Adrenal gland (tissue), 5 donors: Measurements from ENCODE around the gene REST.

ENCODE experiments used
- POLR2A ChIP-seq, 2 donors: fragments of 450-650 bp; IDR thresholded peaks; one replicate each; pipeline ENCODE4 v1.6.1; 2017; ENCODE audit warnings: antibody characterized with exemption in 2 of 2, mild to moderate bottlenecking in 2 of 2, moderate library complexity in 1 of 2
- TF ChIP-seq, protein P1 (sequence below), 6 experiments: fragments of 450-650 bp in 4 of 6; fragments of 200-600 bp in 2 of 6; sonication (generic) in 1 of 6; IDR thresholded peaks; 1 replicate in 5 of 6; 2 replicates in 1 of 6; pipeline versions ENCODE4 v1.5.1 to v1.8.0; 2016 to 2021; ENCODE audit warnings: antibody characterized with exemption in 6 of 6, mild to moderate bottlenecking in 2 of 6, moderate library complexity in 1 of 6
- donor health status: DM: no; HTN: no; CAD: no.

DNA sequence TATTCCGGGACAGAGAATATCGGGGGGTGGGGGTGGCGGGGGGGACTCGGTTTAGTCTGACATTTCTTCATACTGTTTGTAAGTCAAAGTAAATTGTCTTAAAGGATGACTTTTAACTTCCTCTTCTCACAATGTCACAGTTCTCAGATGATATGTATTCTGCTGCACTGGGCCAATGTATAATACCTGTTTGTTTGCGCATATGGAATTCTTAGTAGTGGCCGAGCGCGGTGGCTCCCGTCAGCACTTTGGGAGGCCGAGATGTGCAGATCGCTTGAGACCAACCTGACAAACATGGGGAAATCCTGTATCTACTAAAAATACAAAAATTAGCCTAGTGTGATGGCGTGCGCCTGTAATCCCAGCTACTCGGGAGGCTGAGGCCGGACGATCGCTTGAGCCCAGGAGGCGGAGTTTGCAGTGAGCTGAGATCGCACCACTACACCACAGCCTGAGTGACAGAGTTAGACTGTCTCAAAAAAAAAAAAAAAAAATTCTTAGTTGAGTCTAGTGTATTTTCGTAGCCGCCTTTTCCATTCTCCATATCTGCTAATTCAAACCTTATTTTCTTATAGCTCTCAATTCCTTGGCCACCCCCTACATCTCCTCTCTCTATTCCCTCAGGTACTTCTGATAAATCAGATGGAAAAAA lies 71.8 kb downstream of the REST start:
- TF ChIP-seq, protein P1, sequence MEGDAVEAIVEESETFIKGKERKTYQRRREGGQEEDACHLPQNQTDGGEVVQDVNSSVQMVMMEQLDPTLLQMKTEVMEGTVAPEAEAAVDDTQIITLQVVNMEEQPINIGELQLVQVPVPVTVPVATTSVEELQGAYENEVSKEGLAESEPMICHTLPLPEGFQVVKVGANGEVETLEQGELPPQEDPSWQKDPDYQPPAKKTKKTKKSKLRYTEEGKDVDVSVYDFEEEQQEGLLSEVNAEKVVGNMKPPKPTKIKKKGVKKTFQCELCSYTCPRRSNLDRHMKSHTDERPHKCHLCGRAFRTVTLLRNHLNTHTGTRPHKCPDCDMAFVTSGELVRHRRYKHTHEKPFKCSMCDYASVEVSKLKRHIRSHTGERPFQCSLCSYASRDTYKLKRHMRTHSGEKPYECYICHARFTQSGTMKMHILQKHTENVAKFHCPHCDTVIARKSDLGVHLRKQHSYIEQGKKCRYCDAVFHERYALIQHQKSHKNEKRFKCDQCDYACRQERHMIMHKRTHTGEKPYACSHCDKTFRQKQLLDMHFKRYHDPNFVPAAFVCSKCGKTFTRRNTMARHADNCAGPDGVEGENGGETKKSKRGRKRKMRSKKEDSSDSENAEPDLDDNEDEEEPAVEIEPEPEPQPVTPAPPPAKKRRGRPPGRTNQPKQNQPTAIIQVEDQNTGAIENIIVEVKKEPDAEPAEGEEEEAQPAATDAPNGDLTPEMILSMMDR (IDR thresholded peaks at IDR 0.05) = no peak
- TF ChIP-seq POLR2A (IDR thresholded peaks at IDR 0.05) = no peak
